Measurements from ENCODE around the gene OR12D3. TPM values are rescaled to one million over a fixed set of nuclear protein-coding genes. Genes with fewer than 3 reads are reported as not detected.
"Not testable (repeated sequence)": the region's sequence is repeated elsewhere in the genome, so short reads cannot be mapped to it uniquely, and the experiment has no call there.

OR12D3 gene
- total RNA-seq, 1 experiment from 2014 or later: not detected

DNA sequence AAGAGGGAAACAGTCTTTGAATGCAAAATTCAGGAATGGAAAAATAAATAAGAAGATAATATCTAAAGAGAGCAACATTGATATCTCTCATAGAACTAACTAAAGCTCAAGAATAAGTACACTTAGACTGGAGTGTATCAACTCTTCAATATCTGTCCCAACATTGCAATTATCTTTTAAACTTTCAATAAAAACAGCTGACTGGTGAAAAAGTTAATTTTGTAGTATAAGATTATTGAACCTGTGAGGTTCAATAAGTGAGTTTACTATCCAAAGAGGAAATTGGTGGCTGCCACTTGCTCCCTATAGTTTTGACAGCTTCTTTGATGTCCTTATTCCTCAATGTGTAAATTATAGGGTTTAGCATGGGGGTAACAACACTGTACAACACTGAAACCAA, 20.1 kb downstream of the OR12D3 start:
- intact Hi-C loops (cut with micrococcal nuclease; ENCODE audit: unreplicated experiment): no loop called here
- no peaks in the 10 kb centered on the region for H3K36me3 Mint-ChIP-seq (ENCODE audit: insufficient read depth, unreplicated experiment)
- H3K4me3 Mint-ChIP-seq (ENCODE audit: low read depth, unreplicated experiment): no peak overlapping the region
- H3K4me1 Mint-ChIP-seq (ENCODE audit: low read depth, unreplicated experiment): no peaks in the 10 kb centered on the region
- H3K27ac Mint-ChIP-seq (ENCODE audit: unreplicated experiment): no peak overlapping the region
- BruUV-seq (replicated peaks): no TSS peak
- no peak for TF ChIP-seq CTCF (IDR thresholded peaks at IDR 0.05; ENCODE audit: unreplicated experiment)
- no peak for DNase-seq
- no peaks in the 10 kb centered on the region for H3K27me3 Mint-ChIP-seq (ENCODE audit: unreplicated experiment)
- CTCF ChIA-PET: no interaction called here
- H3K9me3 Mint-ChIP-seq (ENCODE audit: low read depth, unreplicated experiment): peaks cover 8% of the 10 kb centered on the region

- H3K27ac Mint-ChIP-seq (ENCODE audit: unreplicated experiment); DNase-seq; H3K36me3 Mint-ChIP-seq (ENCODE audit: insufficient read depth, unreplicated experiment); CTCF ChIA-PET; BruUV-seq (replicated peaks); H3K4me3 Mint-ChIP-seq (ENCODE audit: low read depth, unreplicated experiment); H3K4me1 Mint-ChIP-seq (ENCODE audit: low read depth, unreplicated experiment); intact Hi-C loops (cut with micrococcal nuclease; ENCODE audit: unreplicated experiment); H3K27me3 Mint-ChIP-seq (ENCODE audit: unreplicated experiment): not testable (repeated sequence)
- peaks cover 12% of the 10 kb centered on the region for H3K9me3 Mint-ChIP-seq (ENCODE audit: low read depth, unreplicated experiment)
Measured at GRCh38 chr6:29349348-29349747, 25.7 kb downstream of the OR12D3 start.

- no peak for DNase-seq
- CTCF ChIA-PET: no interaction called here
- no peak for TF ChIP-seq CTCF (IDR thresholded peaks at IDR 0.05; ENCODE audit: unreplicated experiment)
- BruUV-seq (replicated peaks): no TSS peak
- no peaks in the 10 kb centered on the region for H3K36me3 Mint-ChIP-seq (ENCODE audit: insufficient read depth, unreplicated experiment)
- H3K27ac Mint-ChIP-seq (ENCODE audit: unreplicated experiment): no peak overlapping the region
- H3K27me3 Mint-ChIP-seq (ENCODE audit: unreplicated experiment): no peaks in the 10 kb centered on the region
- H3K4me1 Mint-ChIP-seq (ENCODE audit: low read depth, unreplicated experiment): no peaks in the 10 kb centered on the region
- intact Hi-C loops (cut with micrococcal nuclease; ENCODE audit: unreplicated experiment): no loop called here
- peaks cover 4% of the 10 kb centered on the region for H3K9me3 Mint-ChIP-seq (ENCODE audit: low read depth, unreplicated experiment)
- H3K4me3 Mint-ChIP-seq (ENCODE audit: low read depth, unreplicated experiment): no peak overlapping the region
Measured at GRCh38 chr6:29345380-29345779, 29.7 kb downstream of the OR12D3 start.

DNA sequence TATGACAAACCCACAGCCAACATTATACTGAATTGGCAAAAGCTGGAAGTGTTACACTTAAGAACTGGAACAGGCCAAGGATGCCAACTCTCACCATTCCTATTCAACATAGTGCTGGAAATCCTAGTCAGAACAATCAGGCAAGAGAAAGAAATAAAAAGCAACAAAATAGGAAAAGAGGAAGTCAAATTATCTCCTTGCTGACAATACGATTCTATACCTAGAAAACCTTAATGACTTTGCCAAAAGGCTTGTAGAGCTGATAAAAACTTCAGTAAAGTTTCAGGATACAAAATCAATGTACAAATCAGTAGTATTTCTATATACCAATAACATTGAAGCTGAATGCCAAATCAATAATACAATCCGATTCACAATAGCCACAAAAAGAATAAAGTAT, 38.8 kb downstream of the OR12D3 start:
- CTCF ChIA-PET: interaction anchor here (0.7 kb wide), 1 partner anchor 1287 kb away, joined by 3 read pairs; no protein-coding TSS in a partner anchor
- BruUV-seq (replicated peaks): no TSS peak

More for the DNA sequence above, 38.8 kb downstream of the OR12D3 start:
- TF ChIP-seq CTCF (IDR thresholded peaks at IDR 0.05; ENCODE audit: unreplicated experiment): no peak
- Mint-ChIP-seq H3K4me3 (ENCODE audit: low read depth, unreplicated experiment) (no peak overlapping the region), H3K9me3 (ENCODE audit: low read depth, unreplicated experiment) (peaks cover 6% of the 10 kb centered on the region), H3K36me3 (ENCODE audit: insufficient read depth, unreplicated experiment) (no peaks in the 10 kb centered on the region), H3K4me1 (ENCODE audit: low read depth, unreplicated experiment) (no peaks in the 10 kb centered on the region), H3K27ac (ENCODE audit: unreplicated experiment) (no peak overlapping the region), H3K27me3 (ENCODE audit: unreplicated experiment) (no peaks in the 10 kb centered on the region)
- intact Hi-C loops (cut with micrococcal nuclease; ENCODE audit: unreplicated experiment): no loop called here
- DNase-seq: no peak

Measured in Calu3 (cell line).